A549 (cell line): ENCODE results near the gene PANK3. TPM values are rescaled to one million over a fixed set of nuclear protein-coding genes. Genes with fewer than 3 reads are reported as not detected.

ENCODE experiments used
- ATAC-seq, 2 experiments: fragments of 200-7000 bp in 1 of 2; fragments of >200 bp in 1 of 2; cut with Nextera tagmentation in 1 of 2; cut with Tn5 transposase in 1 of 2; 3 replicates each; pipeline versions ENCODE4 v1.8.0 to v1.9.1; 2018 to 2020; ENCODE audit warnings: mild to moderate bottlenecking in 1 of 2, moderate library complexity in 1 of 2
- CTCF ChIA-PET: fragments of 300-600 bp; sonication (Branson Sonifier 250); formaldehyde crosslinking; extraction: SDS; loops from one replicate; lab custom pipeline; 2021; ENCODE audit warnings: antibody characterized with exemption, inconsistent platforms; lab: Yijun Ruan, JAX
- POLR2A ChIA-PET: fragments of 350-600 bp; formaldehyde crosslinking; extraction: SDS; loops from one replicate; lab custom pipeline; 2021; ENCODE audit warnings: antibody characterized with exemption, inconsistent platforms; lab: Yijun Ruan, JAX
- DNase-seq, 2 experiments: peaks; one replicate each; pipeline versions ENCODE4 v3.0.0 to v3.0.0-alpha.2; 2011 to 2016; ENCODE audit warnings: low read depth in 1 of 2, low spot score in 1 of 2
- FAIRE-seq: peaks from 2 replicates; lab custom pipeline; 2011; peaks lifted over from hg19 to GRCh38; lab: Jason Lieb, UNC
- H3K27ac ChIP-seq, 2 experiments: fragments of >200 bp; sonication (Bioruptor Twin); formaldehyde crosslinking; 3 replicates each; pipeline ENCODE4 v1.5.1; 2016 to 2017
- H3K4me1 ChIP-seq: fragments of >200 bp; sonication (Bioruptor Twin); formaldehyde crosslinking; 3 replicates; pipeline ENCODE4 v1.6.1; 2016
- H3K4me2 ChIP-seq: fragments of >200 bp; sonication (Bioruptor Twin); formaldehyde crosslinking; 3 replicates; pipeline ENCODE4 v1.6.1; 2016
- H3K4me3 ChIP-seq: fragments of >200 bp; sonication (Bioruptor Twin); formaldehyde crosslinking; 3 replicates; pipeline ENCODE4 v1.5.1; 2016
- H3K9me3 ChIP-seq: fragments of >200 bp; sonication (Bioruptor Twin); formaldehyde crosslinking; 3 replicates; pipeline ENCODE4 v1.6.1; 2016
- BHLHE40 ChIP-seq: IDR thresholded peaks from 2 replicates; pipeline ENCODE4 v1.6.1; 2012; ENCODE audit warnings: low read depth, low read length, inconsistent platforms
- CHD2 ChIP-seq: fragments of 150-350 bp; IDR thresholded peaks from 2 replicates; pipeline ENCODE4 v1.6.1; 2014; ENCODE audit warnings: low read length; ENCODE audit not compliant: partially characterized antibody
- ESRRA ChIP-seq: fragments of 150-350 bp; IDR thresholded peaks from 2 replicates; pipeline ENCODE4 v1.6.1; 2014; ENCODE audit warnings: mild to moderate bottlenecking, low read length, borderline replicate concordance
- FOSB ChIP-seq: fragments of 250-450 bp; sonication (Bioruptor Pico); IDR thresholded peaks from 2 replicates; pipeline ENCODE4 v1.5.0; 2020; ENCODE audit warnings: mild to moderate bottlenecking, moderate library complexity
- FOSL2 ChIP-seq, 2 experiments: fragments of 450-650 bp in 1 of 2; fragments of >200 bp in 1 of 2; sonication (Bioruptor Twin) in 1 of 2; formaldehyde crosslinking; IDR thresholded peaks; 2 replicates each; pipeline versions ENCODE4 v1.5.0 to v1.6.1; 2016 to 2020; ENCODE audit warnings: mild to moderate bottlenecking in 1 of 2, moderate library complexity in 1 of 2
- FOXS1 ChIP-seq: fragments of 250-450 bp; sonication (Bioruptor Pico); IDR thresholded peaks from 2 replicates; pipeline ENCODE4 v1.5.0; 2020; ENCODE audit warnings: mild to moderate bottlenecking, moderate library complexity
- HDAC2 ChIP-seq: fragments of 200-600 bp; sonication (generic); IDR thresholded peaks from 2 replicates; pipeline ENCODE4 v1.6.1; 2016
- HOXB5 ChIP-seq: fragments of 250-450 bp; sonication (Bioruptor Pico); IDR thresholded peaks from 2 replicates; pipeline ENCODE4 v1.5.0; 2020; ENCODE audit warnings: mild to moderate bottlenecking, moderate library complexity
- JUNB ChIP-seq: fragments of >200 bp; sonication (Bioruptor Twin); formaldehyde crosslinking; IDR thresholded peaks from 2 replicates; pipeline ENCODE4 v1.6.1; 2016
- MAZ ChIP-seq: fragments of 150-350 bp; IDR thresholded peaks from 2 replicates; pipeline ENCODE4 v1.6.1; 2014; ENCODE audit warnings: antibody characterized with exemption, low read depth, low read length, borderline replicate concordance
- NR3C1 ChIP-seq: fragments of >200 bp; sonication (Bioruptor Twin); formaldehyde crosslinking; IDR thresholded peaks from 3 replicates; pipeline ENCODE4 v1.6.1; 2017
- PHF8 ChIP-seq: fragments of 200-600 bp; sonication (generic); IDR thresholded peaks from 2 replicates; pipeline ENCODE4 v1.6.1; 2016; ENCODE audit warnings: low read depth, mild to moderate bottlenecking, antibody characterized with exemption, moderate library complexity, borderline replicate concordance
- POLR2A ChIP-seq: IDR thresholded peaks from 2 replicates; pipeline ENCODE4 v1.6.1; 2012; ENCODE audit warnings: mild to moderate bottlenecking, low read length
- RCOR1 ChIP-seq: fragments of 150-350 bp; IDR thresholded peaks from 2 replicates; pipeline ENCODE4 v1.6.1; 2014; ENCODE audit warnings: antibody characterized with exemption, low read length, low read depth
- RNF2 ChIP-seq: fragments of 200-600 bp; sonication (generic); IDR thresholded peaks from 2 replicates; pipeline ENCODE4 v1.6.1; 2016; ENCODE audit warnings: low read depth, mild to moderate bottlenecking, antibody characterized with exemption, moderate library complexity, borderline replicate concordance
- SREBF2 ChIP-seq: fragments of 450-650 bp; IDR thresholded peaks from 2 replicates; pipeline ENCODE4 v1.6.1; 2014; ENCODE audit warnings: mild to moderate bottlenecking, moderate library complexity
- TP53 ChIP-seq: fragments of 250-450 bp; sonication (Bioruptor Pico); IDR thresholded peaks from 2 replicates; pipeline ENCODE4 v1.5.0; 2021; ENCODE audit warnings: mild to moderate bottlenecking, moderate library complexity
- ZNF302 ChIP-seq: fragments of 250-450 bp; sonication (Bioruptor Pico); IDR thresholded peaks from 2 replicates; pipeline ENCODE4 v1.9.0; 2021; ENCODE audit warnings: inconsistent platforms, mild to moderate bottlenecking, moderate library complexity
- ZSCAN20 ChIP-seq: fragments of 250-450 bp; sonication (Bioruptor Pico); IDR thresholded peaks from 2 replicates; pipeline ENCODE4 v1.8.0; 2022; ENCODE audit warnings: mild to moderate bottlenecking, moderate library complexity
- WGBS: methylation state at CpG from one replicate; pipeline ENCODE4 v1.1.6; 2017; ENCODE audit errors: missing lambda C conversion rate; 5-methylcytosine and 5-hydroxymethylcytosine counted together
- polyA plus RNA-seq, 4 experiments: library from polyadenylated mRNA; depleted of rRNA in 3 of 4; stranded (reverse); fragments of >200 nt; fragmentation: RNase III in 1 of 4; extraction: RNeasy Plus Mini Kit Qiagen cat#74134 plus additional on column Dnase treatment in 1 of 4; gene quantifications; 2 replicates in 3 of 4; 3 replicates in 1 of 4; pipeline ENCODE4 v1.2.3, GENCODE V29; 2011 to 2017
- TF ChIP-seq, protein P1 (sequence below): fragments of >200 bp; sonication (Bioruptor Twin); formaldehyde crosslinking; IDR thresholded peaks from 3 replicates; pipeline ENCODE4 v1.5.1; 2016
- TF ChIP-seq, protein P2 (sequence below): fragments of 150-350 bp; IDR thresholded peaks from 2 replicates; pipeline ENCODE4 v1.6.1; 2014; ENCODE audit warnings: low read depth, mild to moderate bottlenecking, low read length
- TF ChIP-seq, protein P3 (sequence below): IDR thresholded peaks from 2 replicates; pipeline ENCODE4 v1.6.1; 2012; ENCODE audit warnings: low read depth, borderline replicate concordance

Gene PANK3
- polyA plus RNA-seq, 2 of the 4 experiments (the other 2 are of a cell fraction): 21.9 to 41.3 TPM

DNA sequence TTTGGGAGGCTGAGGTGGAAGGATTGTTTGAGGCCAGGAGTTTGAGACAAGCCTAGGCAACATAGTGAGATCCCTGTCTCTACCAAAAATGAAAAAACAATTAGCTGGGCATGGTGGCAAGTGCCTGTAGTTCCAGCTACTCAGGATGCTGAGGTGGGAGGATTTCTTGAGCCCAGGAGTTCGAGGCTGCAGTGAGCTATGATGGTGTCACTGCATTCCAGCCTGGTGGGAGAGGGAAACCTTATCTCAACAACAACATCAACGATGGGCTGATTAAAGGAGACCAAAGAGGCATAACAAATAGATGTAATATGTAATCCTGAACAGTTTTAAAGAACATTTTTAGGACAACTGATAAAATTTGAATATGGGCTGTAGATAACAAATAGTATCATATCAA, 34.2 kb upstream of the PANK3 start:
- Histone ChIP-seq H3K4me3 (no peak overlapping the region), H3K4me2 (no peak overlapping the region), H3K9me3 (no peaks in the 10 kb centered on the region), H3K4me1 (peaks cover 3% of the 10 kb centered on the region; the same call in 1 of the 3 replicates)
- no peak for FAIRE-seq
- POLR2A ChIA-PET: no interaction called here
- no peak for TF ChIP-seq TP53 (CRISPR knock-in tag)
- no peak for TF ChIP-seq BHLHE40
- no peak for TF ChIP-seq HDAC2
- TF ChIP-seq, protein P1, sequence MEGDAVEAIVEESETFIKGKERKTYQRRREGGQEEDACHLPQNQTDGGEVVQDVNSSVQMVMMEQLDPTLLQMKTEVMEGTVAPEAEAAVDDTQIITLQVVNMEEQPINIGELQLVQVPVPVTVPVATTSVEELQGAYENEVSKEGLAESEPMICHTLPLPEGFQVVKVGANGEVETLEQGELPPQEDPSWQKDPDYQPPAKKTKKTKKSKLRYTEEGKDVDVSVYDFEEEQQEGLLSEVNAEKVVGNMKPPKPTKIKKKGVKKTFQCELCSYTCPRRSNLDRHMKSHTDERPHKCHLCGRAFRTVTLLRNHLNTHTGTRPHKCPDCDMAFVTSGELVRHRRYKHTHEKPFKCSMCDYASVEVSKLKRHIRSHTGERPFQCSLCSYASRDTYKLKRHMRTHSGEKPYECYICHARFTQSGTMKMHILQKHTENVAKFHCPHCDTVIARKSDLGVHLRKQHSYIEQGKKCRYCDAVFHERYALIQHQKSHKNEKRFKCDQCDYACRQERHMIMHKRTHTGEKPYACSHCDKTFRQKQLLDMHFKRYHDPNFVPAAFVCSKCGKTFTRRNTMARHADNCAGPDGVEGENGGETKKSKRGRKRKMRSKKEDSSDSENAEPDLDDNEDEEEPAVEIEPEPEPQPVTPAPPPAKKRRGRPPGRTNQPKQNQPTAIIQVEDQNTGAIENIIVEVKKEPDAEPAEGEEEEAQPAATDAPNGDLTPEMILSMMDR: no peak
- TF ChIP-seq RCOR1: no peak
- TF ChIP-seq FOSL2 (IDR thresholded peaks at IDR 0.05): no peak
- no peak for TF ChIP-seq FOSL2 (CRISPR knock-in tag; IDR thresholded peaks at IDR 0.05)
- TF ChIP-seq MAZ: no peak
- no peak for TF ChIP-seq HOXB5 (CRISPR knock-in tag)
- no peak for TF ChIP-seq ZNF302 (CRISPR knock-in tag)
- TF ChIP-seq NR3C1: no peak
- TF ChIP-seq SREBF2: no peak
- TF ChIP-seq, all 56 proteins: peak for 0
- CTCF ChIA-PET: no interaction called here
- H3K27ac ChIP-seq: no peak overlapping the region
- DNase-seq: no peak
- ATAC-seq: no peak
- 5% methylated on average over 2 of the region's 2 CpGs for WGBS

DNA sequence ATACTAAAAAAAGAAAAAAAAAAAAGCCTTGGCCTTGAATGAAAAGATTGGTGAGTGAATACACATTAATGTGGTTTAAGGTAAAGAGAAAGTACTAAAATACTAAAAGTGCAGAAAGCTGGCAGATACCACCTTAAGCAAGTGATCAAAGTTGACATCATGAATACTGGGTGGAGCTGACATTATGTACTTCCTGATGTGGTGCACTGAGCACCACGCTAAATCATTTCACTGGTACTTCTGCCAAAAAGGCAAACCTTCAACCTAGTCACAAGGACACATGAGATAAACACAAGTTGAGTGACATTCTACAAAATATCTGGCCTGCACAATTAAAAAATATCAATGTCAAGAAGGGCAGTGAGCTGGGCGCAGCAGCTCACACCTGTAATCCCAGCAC, 33.8 kb upstream of the PANK3 start:
- Histone ChIP-seq H3K4me2 (no peak overlapping the region), H3K4me3 (no peak overlapping the region), H3K9me3 (no peaks in the 10 kb centered on the region), H3K27ac (no peak overlapping the region), H3K4me1 (peaks cover 3% of the 10 kb centered on the region; the same call in 1 of the 3 replicates)
- DNase-seq: no peak
- ATAC-seq: no peak
- POLR2A ChIA-PET: interaction anchor here (1.1 kb wide), 1 partner anchor 33 kb away, joined by 3 read pairs; the partner anchor contains the start of gene PANK3
- WGBS: 80% methylated on average over 2 of the region's 2 CpGs
- CTCF ChIA-PET: no interaction called here
- no peak for FAIRE-seq
- TF ChIP-seq CHD2 (no peak), PHF8 (no peak), ESRRA (no peak), FOSB (CRISPR knock-in tag) (no peak), FOXS1 (CRISPR knock-in tag) (no peak), TP53 (CRISPR knock-in tag) (no peak), ZSCAN20 (CRISPR knock-in tag) (no peak), HDAC2 (no peak), JUNB (no peak), POLR2A (no peak), RNF2 (no peak), HOXB5 (CRISPR knock-in tag) (no peak)
- TF ChIP-seq, protein P2, sequence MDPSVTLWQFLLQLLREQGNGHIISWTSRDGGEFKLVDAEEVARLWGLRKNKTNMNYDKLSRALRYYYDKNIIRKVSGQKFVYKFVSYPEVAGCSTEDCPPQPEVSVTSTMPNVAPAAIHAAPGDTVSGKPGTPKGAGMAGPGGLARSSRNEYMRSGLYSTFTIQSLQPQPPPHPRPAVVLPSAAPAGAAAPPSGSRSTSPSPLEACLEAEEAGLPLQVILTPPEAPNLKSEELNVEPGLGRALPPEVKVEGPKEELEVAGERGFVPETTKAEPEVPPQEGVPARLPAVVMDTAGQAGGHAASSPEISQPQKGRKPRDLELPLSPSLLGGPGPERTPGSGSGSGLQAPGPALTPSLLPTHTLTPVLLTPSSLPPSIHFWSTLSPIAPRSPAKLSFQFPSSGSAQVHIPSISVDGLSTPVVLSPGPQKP: no peak
- TF ChIP-seq, protein P3, sequence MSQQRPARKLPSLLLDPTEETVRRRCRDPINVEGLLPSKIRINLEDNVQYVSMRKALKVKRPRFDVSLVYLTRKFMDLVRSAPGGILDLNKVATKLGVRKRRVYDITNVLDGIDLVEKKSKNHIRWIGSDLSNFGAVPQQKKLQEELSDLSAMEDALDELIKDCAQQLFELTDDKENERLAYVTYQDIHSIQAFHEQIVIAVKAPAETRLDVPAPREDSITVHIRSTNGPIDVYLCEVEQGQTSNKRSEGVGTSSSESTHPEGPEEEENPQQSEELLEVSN: no peak
- TF ChIP-seq, protein P1: no peak
